H1 (cell line): ENCODE data around the gene CTBP2. TPM values are rescaled to one million over a fixed set of nuclear protein-coding genes. Genes with fewer than 3 reads are reported as not detected.
A peak's percentile ranks its signal among the peaks of the same experiment; 100 is the strongest.

ENCODE experiments used
- RNF2 ChIP-seq: fragments of 200-900, 300-1000 bp; sonication (generic); IDR thresholded peaks from 2 replicates; pipeline ENCODE4 v1.7.1; 2016; ENCODE audit warnings: borderline replicate concordance, low read depth, mild to moderate bottlenecking, antibody characterized with exemption, low read length; ENCODE audit not compliant: poor library complexity, severe bottlenecking; ENCODE audit errors: missing control alignments
- SIN3A ChIP-seq, 2 experiments: IDR thresholded peaks in 1 of 2; conservative IDR thresholded peaks in 1 of 2; 2 replicates each; pipeline ENCODE4 v1.6.1; 2011 to 2012; ENCODE audit warnings: low read length in 2 of 2, improper control_type of control experiment in 1 of 2, low read depth in 1 of 2, mild to moderate bottlenecking in 1 of 2
- polyA plus RNA-seq, 7 experiments: library from polyadenylated mRNA; depleted of rRNA in 3 of 7; stranded (reverse) in 5 of 7; unstranded in 2 of 7; fragments of >200 nt in 5 of 7; fragments of 200-250 nt in 2 of 7; gene quantifications; 1 replicate in 5 of 7; 2 replicates in 1 of 7; 4 replicates in 1 of 7; pipeline versions ENCODE4 v1.2.1 to v1.2.3, GENCODE V29; 2011 to 2013; ENCODE audit warnings: missing spikeins in 2 of 7, mixed read lengths in 2 of 7
- total RNA-seq: library from RNA; stranded (reverse); fragmentation: NEBNext Ultra II Directional; extraction: Animal tissue kit (Norgen Biotek cat#: 25700); gene quantifications from 2 replicates; pipeline ENCODE4 v1.2.1, GENCODE V29; 2021

Gene CTBP2
- total and polyA plus RNA-seq, 2 of the 8 experiments (the other 6 are each of a cell fraction or from before 2014, with no cell fraction given): 208 to 221 TPM

- peak in 1 of 2 experiments; percentile 36; a peak in 1 of 4 replicates for TF ChIP-seq SIN3A (conservative IDR thresholded peaks at IDR 0.05 in 1 of 2, IDR thresholded peaks at IDR 0.05 in 1 of 2; ENCODE audit: low read depth in 1 of 2, low read length in 2 of 2)
- TF ChIP-seq RNF2: no peak
Measured at GRCh38 chr10:125159932-125160855, at the start of gene CTBP2 (continued).
